MV-4-11 (cell line): ENCODE data around the gene SSR4.
"Not testable (repeated sequence)": the region's sequence is repeated elsewhere in the genome, so short reads cannot be mapped to it uniquely, and the experiment has no call there.

Experiments used
- DNase-seq: peaks from one replicate; lab custom pipeline; 2025; lab: John Stamatoyannopoulos, UW

The SSR4 gene

GRCh38 chrX:153794018-153794896 is at the start of gene SSR4, which contains the start of gene IDH3G:
Gene SSR4, plus strand, starts transcription at chrX:153794668. Its CDS starts 20 bp downstream, at chrX:153794688.
Gene IDH3G, minus strand, starts transcription at chrX:153794375. Its CDS starts 49 bp downstream, at chrX:153794326.
- peak; percentile 93 for DNase-seq

GRCh38 chrX:153745067-153745433 is 49.4 kb upstream of the SSR4 start:
- DNase-seq = not testable (repeated sequence)

DNA sequence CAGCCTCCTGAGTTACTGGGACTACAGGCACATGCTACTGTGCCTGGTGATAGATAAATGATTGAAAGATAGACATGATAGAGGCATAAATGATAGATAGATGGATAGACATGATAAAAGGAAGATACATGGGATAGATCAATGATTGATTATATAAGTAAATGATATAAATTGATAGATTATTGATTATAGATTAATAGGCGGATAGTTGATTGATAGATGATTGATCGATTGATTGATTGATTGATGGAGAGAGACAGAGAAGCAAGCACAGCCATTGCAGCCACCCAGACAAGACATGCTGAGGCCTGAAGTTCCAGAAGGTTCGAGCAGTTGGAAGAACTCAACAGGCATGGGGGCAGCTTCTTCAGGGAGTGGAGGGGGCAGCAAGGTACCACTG is 48.1 kb upstream of the SSR4 start:
- no peak for DNase-seq

DNA sequence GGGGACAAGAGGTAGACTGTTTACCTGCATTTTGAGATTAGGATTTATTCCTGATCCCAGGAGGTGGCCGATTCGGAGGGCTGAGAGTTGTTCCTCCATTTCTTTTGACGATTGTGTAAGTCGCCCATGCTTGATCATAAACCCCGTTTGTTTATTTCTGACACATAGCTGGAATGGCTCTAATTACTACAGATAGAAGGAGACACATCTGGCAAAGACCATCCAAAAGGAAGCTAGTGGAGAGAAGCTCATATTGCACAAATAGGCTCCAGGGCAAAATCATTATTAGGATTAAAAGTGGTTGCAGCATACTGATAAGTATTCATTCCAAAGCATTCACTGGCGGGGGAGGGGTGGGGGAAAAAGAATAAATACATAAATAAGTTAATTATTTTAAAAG is 47.5 kb upstream of the SSR4 start:
- not testable (repeated sequence) for DNase-seq

DNA sequence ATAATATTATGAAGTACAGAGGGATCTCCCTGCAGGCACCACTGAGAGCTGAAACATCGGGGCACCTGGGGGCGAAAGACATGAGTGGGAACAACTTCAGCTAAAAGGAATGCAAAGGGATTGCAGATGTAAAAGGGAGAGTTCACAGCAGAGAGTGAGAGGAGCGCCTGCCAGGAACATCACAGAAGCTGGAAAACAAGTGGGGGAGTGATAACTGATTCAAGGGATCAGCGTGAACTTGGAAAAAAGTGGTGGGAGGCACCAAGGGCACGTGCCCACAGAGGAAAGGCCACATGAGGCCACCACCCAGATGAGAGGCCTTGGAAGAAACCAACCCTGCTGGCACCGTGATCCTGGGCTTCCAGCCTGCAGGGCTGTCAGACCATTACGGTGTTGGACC is 45.5 kb upstream of the SSR4 start:
- DNase-seq = not testable (repeated sequence)

GRCh38 chrX:153750127-153750774 is 44.2 kb upstream of the SSR4 start:
- no peak for DNase-seq

DNA sequence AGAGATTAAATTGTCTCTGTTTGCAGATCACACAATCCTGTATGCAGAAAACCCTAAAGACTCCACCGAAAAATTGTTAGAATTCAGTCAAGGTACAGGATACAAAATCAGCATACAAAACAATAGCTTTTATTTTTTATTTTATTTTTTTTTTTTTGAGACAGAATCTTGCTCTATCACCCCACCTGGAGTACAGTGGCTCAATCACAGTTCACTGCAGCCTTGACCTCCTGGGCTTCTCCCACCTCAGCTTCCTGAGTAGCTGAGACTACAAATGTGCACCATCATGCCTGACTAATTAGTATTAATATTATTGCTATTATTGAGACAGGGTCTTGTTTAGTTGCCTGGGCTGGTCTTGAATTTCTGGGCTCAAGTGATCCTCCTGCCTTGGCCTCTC is 39.3 kb upstream of the SSR4 start:
- no peak for DNase-seq

GRCh38 chrX:153761863-153762262 is 32.6 kb upstream of the SSR4 start:
- no peak for DNase-seq

GRCh38 chrX:153762626-153763173 is 31.8 kb upstream of the SSR4 start:
- DNase-seq = no peak

GRCh38 chrX:153763298-153763932 is 31.1 kb upstream of the SSR4 start:
- no peak for DNase-seq

DNA sequence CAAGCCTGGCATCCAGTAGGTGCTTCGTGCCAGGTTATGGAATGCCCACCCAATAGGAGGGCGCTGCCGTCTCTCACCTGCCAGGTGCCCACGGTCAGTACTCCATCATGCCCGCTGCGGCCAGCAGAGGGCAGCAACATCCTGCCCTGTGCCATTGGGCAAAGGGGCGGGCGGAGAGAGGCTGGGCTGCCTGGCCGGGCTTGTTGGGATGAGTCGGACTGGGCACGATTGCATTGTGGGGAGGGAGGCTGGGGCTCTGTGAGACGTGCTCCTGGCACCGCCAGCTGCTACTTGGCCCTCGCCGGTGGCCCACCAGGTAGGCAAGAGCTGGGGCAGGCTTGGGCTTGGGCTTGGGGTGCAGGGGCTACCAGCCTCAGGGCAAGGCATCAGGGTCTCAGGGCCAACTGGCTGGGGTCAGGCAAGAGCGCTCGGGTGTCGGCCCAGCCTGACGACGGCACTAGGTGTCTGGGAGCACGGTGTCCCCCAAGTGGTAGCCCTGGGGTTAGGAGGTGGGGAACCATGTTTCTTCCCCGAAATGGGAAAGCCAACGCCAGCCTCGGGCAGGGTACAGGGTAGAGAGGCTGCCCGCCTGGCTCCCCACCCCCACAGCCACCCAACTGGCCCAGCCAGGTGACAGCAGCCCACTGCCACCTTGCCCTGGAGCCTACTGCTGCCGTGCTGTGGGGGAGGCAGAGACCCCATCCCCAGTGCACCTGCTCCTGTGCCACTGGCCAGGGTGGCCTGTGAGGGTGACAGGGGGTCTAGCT is 30.3 kb upstream of the SSR4 start, which contains the start of gene PLXNB3:
TSS of gene PLXNB3 (plus strand) at position 261 of the 767 bp plus-strand sequence. CDS start 1,287 bp downstream, outside the sequence.
- peak; percentile 38 for DNase-seq

DNA sequence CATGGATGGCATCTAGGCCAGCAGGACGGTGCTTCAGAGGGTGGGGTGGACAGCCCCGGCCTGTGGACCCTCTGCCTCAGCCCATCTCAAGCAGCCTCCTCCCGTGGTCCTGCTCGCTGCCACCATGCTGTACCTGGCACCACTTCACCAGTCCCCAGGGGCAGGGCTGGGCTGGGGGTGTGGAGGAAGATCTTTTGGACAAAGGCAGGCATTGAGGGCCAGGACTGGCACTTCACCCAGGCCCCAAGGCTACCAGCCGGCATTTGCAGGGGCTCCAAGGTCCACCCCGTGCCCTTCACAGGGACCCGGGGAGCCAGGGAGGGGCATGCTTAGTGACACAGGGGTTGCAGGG is 29.7 kb upstream of the SSR4 start:
- no peak for DNase-seq

DNA sequence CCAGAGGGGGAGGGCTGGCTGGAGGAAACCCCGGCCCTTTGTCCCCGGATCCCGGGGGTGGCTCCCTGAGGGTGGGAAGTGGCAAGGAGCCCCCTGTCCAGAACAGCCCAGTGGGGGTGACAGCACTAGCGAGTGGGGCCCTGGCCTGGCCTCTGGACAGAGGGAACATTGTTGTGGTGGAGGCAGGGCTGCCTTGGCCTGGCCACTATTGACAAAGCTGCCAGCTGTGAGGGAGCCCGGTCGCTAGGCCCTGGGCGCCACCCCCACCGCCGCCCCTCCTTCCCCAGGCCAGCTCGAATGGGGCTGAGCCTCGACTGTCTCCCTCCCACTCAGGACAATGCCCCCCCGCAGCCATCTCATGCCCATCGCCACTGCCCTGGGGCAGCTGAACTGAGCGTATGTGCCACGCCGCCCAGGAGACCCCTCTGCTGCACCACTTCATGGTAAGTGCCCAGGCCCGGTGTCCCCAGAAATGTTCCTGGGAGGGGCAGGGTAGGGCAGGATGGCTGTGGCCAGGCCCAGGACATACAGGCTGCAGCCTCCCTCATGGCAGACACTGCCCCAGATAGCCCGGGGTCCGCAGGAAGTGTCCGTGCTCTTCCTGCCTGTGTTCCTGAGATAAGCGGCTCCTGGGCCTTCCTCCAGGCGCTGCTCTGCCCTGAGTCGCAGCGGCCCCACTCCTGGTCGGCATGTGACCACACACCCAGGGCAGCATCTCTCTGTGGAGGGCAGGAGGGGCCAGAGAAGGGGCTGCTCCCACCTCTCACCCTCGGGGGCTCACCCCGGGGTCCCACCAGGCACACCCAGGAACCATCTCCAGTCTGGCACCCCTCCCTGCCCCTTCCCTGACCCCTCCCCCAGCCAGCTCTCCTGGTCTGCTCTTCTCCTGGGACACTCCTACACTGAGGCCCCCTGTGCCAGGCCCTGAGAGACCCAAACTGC is 29.1 kb upstream of the SSR4 start:
- no peak for DNase-seq

GRCh38 chrX:153766098-153766817 is 28.2 kb upstream of the SSR4 start:
- DNase-seq = peak; percentile 61

DNA sequence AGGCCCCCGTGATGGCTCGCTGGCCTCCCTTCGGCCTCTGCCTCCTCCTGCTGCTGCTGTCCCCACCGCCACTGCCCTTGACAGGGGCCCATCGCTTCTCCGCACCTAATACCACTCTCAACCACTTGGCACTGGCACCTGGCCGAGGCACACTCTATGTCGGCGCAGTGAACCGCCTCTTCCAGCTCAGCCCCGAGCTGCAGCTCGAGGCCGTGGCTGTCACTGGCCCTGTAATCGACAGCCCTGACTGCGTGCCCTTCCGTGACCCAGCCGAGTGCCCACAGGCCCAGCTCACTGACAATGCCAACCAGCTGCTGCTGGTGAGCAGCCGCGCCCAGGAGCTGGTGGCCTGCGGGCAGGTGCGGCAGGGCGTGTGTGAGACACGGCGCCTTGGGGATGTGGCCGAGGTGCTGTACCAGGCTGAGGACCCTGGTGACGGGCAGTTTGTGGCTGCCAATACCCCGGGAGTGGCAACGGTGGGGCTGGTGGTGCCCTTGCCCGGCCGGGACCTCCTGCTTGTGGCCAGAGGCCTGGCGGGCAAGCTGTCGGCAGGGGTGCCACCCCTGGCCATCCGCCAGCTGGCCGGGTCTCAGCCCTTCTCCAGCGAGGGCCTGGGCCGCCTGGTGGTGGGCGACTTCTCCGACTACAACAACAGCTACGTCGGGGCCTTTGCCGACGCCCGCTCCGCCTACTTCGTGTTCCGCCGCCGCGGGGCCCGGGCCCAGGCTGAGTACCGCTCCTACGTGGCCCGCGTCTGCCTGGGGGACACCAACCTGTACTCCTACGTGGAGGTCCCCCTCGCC is 27.4 kb upstream of the SSR4 start:
- DNase-seq = no peak

- no peak for DNase-seq
Observed at GRCh38 chrX:153767674-153768055, 26.8 kb upstream of the SSR4 start.

GRCh38 chrX:153768311-153769157 is 25.9 kb upstream of the SSR4 start:
- no peak for DNase-seq
